HepG2 (cell line): ENCODE results near the gene ERC1. TPM values are rescaled to one million over a fixed set of nuclear protein-coding genes. Genes with fewer than 3 reads are reported as not detected.

Experiments
- ATAC-seq: fragments of 200-7000 bp; cut with Tn5 transposase; 3 replicates; pipeline ENCODE4 v1.9.1; 2020; ENCODE audit warnings: mild to moderate bottlenecking, moderate library complexity
- BruUV-seq: library from RNA; stranded (reverse); fragments of 400-500 nt; replicated peaks from 2 replicates; lab custom pipeline; 2021; lab: Mats Ljungman, UMichigan
- CTCF ChIA-PET: fragments of 300-600 bp; formaldehyde crosslinking; extraction: SDS; loops from one replicate; lab custom pipeline; 2021; ENCODE audit warnings: low total read pairs, inconsistent platforms, low intra/inter-chr PET ratio; lab: Yijun Ruan, JAX
- POLR2A ChIA-PET: fragments of 350-600 bp; sonication (Branson Sonifier 250); formaldehyde crosslinking; loops from one replicate; lab custom pipeline; 2020; ENCODE audit warnings: antibody characterized with exemption, inconsistent platforms; lab: Yijun Ruan, JAX
- DNase-seq: peaks from one replicate; pipeline ENCODE4 v3.0.0-alpha.2; 2015; ENCODE audit warnings: low spot score
- FAIRE-seq: peaks from 3 replicates; lab custom pipeline; 2011; peaks lifted over from hg19 to GRCh38; lab: Jason Lieb, UNC
- H2AFZ ChIP-seq: one replicate; pipeline ENCODE4 v1.6.1; 2011; ENCODE audit warnings: low read length, inconsistent platforms
- H3K27ac ChIP-seq: fragments of 300-600 bp; 3 replicates; pipeline ENCODE4 v1.8.0; 2011; ENCODE audit warnings: mixed run types, mild to moderate bottlenecking, mixed read lengths, low read length, inconsistent platforms; ENCODE audit not compliant: insufficient read depth; ENCODE audit errors: extremely low read length
- H3K27me3 ChIP-seq, 2 experiments: fragments of 200-600 bp in 1 of 2; 2 replicates in 1 of 2; 3 replicates in 1 of 2; pipeline versions ENCODE4 v1.6.0 to v1.8.0; 2011; ENCODE audit warnings: low read length in 2 of 2, mild to moderate bottlenecking in 2 of 2, moderate library complexity in 2 of 2, inconsistent platforms in 1 of 2; ENCODE audit not compliant: insufficient read depth in 2 of 2, control insufficient read depth in 1 of 2
- H3K36me3 ChIP-seq, 2 experiments: fragments of 200-600 bp in 1 of 2; replicated peaks in 1 of 2; 2 replicates in 1 of 2; 3 replicates in 1 of 2; pipeline versions ENCODE4 v1.5.1 to v1.8.0; 2011; ENCODE audit warnings: low read length in 2 of 2, inconsistent platforms in 1 of 2; ENCODE audit not compliant: insufficient read depth in 2 of 2, control insufficient read depth in 1 of 2
- H3K4me1 ChIP-seq: 2 replicates; pipeline ENCODE4 v1.5.1; 2012; ENCODE audit warnings: low read length, inconsistent platforms; ENCODE audit not compliant: insufficient read depth
- H3K4me2 ChIP-seq: 2 replicates; pipeline ENCODE4 v1.6.0; 2011; ENCODE audit warnings: low read depth, low read length, inconsistent platforms
- H3K4me3 ChIP-seq, 3 experiments: fragments of 200-600 bp in 1 of 3; sonication (generic), shearing (Covaris generic) in 1 of 3; replicated peaks in 1 of 3; 2 replicates each; pipeline ENCODE4 v1.5.1; 2011 to 2016; ENCODE audit warnings: low read length in 3 of 3, inconsistent platforms in 2 of 3, low read depth in 2 of 3, mild to moderate bottlenecking in 2 of 3, control low read depth in 1 of 3, mixed read lengths in 1 of 3; ENCODE audit not compliant: insufficient read depth in 1 of 3
- H3K79me2 ChIP-seq: one replicate; pipeline ENCODE4 v1.6.1; 2011; ENCODE audit warnings: low read length, inconsistent platforms; ENCODE audit not compliant: insufficient read depth
- H3K9ac ChIP-seq: 2 replicates; pipeline ENCODE4 v1.6.0; 2011; ENCODE audit warnings: mild to moderate bottlenecking, low read depth, low read length, inconsistent platforms; ENCODE audit not compliant: insufficient read depth
- H3K9me3 ChIP-seq: 2 replicates; pipeline ENCODE4 v1.5.1; 2012; ENCODE audit warnings: mild to moderate bottlenecking, low read length
- H4K20me1 ChIP-seq: 2 replicates; pipeline ENCODE4 v1.6.0; 2011; ENCODE audit warnings: inconsistent platforms, mild to moderate bottlenecking, low read length, moderate library complexity; ENCODE audit not compliant: insufficient read depth
- ARID5B ChIP-seq: IDR thresholded peaks from 2 replicates; pipeline ENCODE4 v1.4.0; 2020; ENCODE audit warnings: mild to moderate bottlenecking, missing genetic modification reagents
- CBFB ChIP-seq: sonication (generic); formaldehyde crosslinking; IDR thresholded peaks from 2 replicates; pipeline ENCODE4 v1.4.0; 2020; ENCODE audit warnings: missing genetic modification reagents
- CBX1 ChIP-seq: IDR thresholded peaks from one replicate; pipeline ENCODE4 v1.6.1; 2016; ENCODE audit warnings: antibody characterized with exemption, low read depth
- CREBL2 ChIP-seq: sonication (generic); formaldehyde crosslinking; IDR thresholded peaks from 2 replicates; pipeline ENCODE4 v1.8.1; 2023; ENCODE audit warnings: missing genetic modification reagents, mild to moderate bottlenecking, borderline replicate concordance
- ELF1 ChIP-seq: sonication (generic); formaldehyde crosslinking; IDR thresholded peaks from 2 replicates; pipeline ENCODE4 v1.4.0; 2020; ENCODE audit warnings: missing genetic modification reagents
- GATA4 ChIP-seq: sonication (generic); IDR thresholded peaks from 2 replicates; pipeline ENCODE4 v1.6.1; 2016; ENCODE audit warnings: antibody characterized with exemption, low read depth, borderline replicate concordance
- NR1H2 ChIP-seq: sonication (generic); formaldehyde crosslinking; IDR thresholded peaks from 2 replicates; pipeline ENCODE4 v1.8.1; 2022; ENCODE audit warnings: low read depth, missing genetic modification reagents, borderline replicate concordance
- PLSCR1 ChIP-seq: sonication (generic); formaldehyde crosslinking; IDR thresholded peaks from 2 replicates; pipeline ENCODE4 v1.5.0; 2020; ENCODE audit warnings: missing genetic modification reagents, mild to moderate bottlenecking, borderline replicate concordance
- PREB ChIP-seq: sonication (generic); formaldehyde crosslinking; IDR thresholded peaks from 2 replicates; pipeline ENCODE4 v1.4.0; 2020; ENCODE audit warnings: missing genetic modification reagents
- RBFOX2 ChIP-seq: fragments of 200-400 bp; formaldehyde crosslinking; IDR thresholded peaks from 2 replicates; pipeline ENCODE4 v1.6.1; 2017; ENCODE audit warnings: low read depth, mild to moderate bottlenecking, low read length
- SRY ChIP-seq: sonication (generic); formaldehyde crosslinking; IDR thresholded peaks from 2 replicates; pipeline ENCODE4 v1.8.0; 2022; ENCODE audit warnings: mild to moderate bottlenecking, missing genetic modification reagents
- TCF7 ChIP-seq: sonication (generic); IDR thresholded peaks from 2 replicates; pipeline ENCODE4 v1.6.1; 2016; ENCODE audit warnings: antibody characterized with exemption, low read depth
- ZNF253 ChIP-seq: sonication (generic); formaldehyde crosslinking; IDR thresholded peaks from 2 replicates; pipeline ENCODE4 v1.8.0; 2022; ENCODE audit warnings: mild to moderate bottlenecking, missing genetic modification reagents, borderline replicate concordance
- ZNF431 ChIP-seq: sonication (generic); formaldehyde crosslinking; IDR thresholded peaks from 2 replicates; pipeline ENCODE4 v1.9.0; 2022; ENCODE audit warnings: missing genetic modification reagents, low read depth, mild to moderate bottlenecking, borderline replicate concordance
- ZNF547 ChIP-seq: sonication (generic); formaldehyde crosslinking; IDR thresholded peaks from 2 replicates; pipeline ENCODE4 v1.5.1; 2020; ENCODE audit warnings: mild to moderate bottlenecking, missing genetic modification reagents
- ZNF652 ChIP-seq: IDR thresholded peaks from 2 replicates; pipeline ENCODE4 v1.6.1; 2016; ENCODE audit warnings: low read depth, borderline replicate concordance
- WGBS: methylation state at CpG from one replicate; pipeline ENCODE4 v1.1.6; 2017; ENCODE audit warnings: low lambda C conversion rate; 5-methylcytosine and 5-hydroxymethylcytosine counted together
- in situ Hi-C: cut with HindIII; loops from 2 replicates; pipeline ENCODE4 v1.10.0; 2017; ENCODE audit warnings: low pct_unique_long_range_greater_than_20kb; ENCODE audit not compliant: extremely low pct_ligation_motif_present
- intact Hi-C: fragments of 100-400 bp; cut with micrococcal nuclease; formaldehyde crosslinking; loops from one replicate; pipeline ENCODE4 v1.10.0; 2022; ENCODE audit not compliant: unreplicated experiment
- polyA plus RNA-seq, 8 experiments: library from polyadenylated mRNA; depleted of rRNA in 3 of 8; stranded (reverse) in 7 of 8; unstranded in 1 of 8; fragments of >200 nt; fragmentation: Illumina TruSeq in 4 of 8; extraction: Trizol in 4 of 8; gene quantifications; 2 replicates each; pipeline versions ENCODE4 v1.2.1 to v1.2.3, GENCODE V29; 2011 to 2016; ENCODE audit warnings: low read depth in 4 of 8, missing spikeins in 1 of 8, mixed read lengths in 1 of 8; ENCODE audit not compliant: insufficient read depth in 1 of 8
- total RNA-seq, 5 experiments: library from RNA; depleted of rRNA; stranded (reverse); fragments of >200 nt; fragmentation: Illumina TruSeq; extraction: Trizol; gene quantifications; 2 replicates each; pipeline ENCODE4 v1.2.3, GENCODE V29; 2016; ENCODE audit warnings: low read depth in 1 of 5
- TF ChIP-seq, protein P1 (sequence below): sonication (generic); formaldehyde crosslinking; IDR thresholded peaks from 2 replicates; pipeline ENCODE4 v1.8.0; 2022; ENCODE audit warnings: missing genetic modification reagents, mild to moderate bottlenecking, borderline replicate concordance

Gene ERC1
- total and polyA plus RNA-seq, 2 of the 13 experiments (the other 11 are each of a cell fraction or from before 2014, with no cell fraction given), result 6.1 to 12.4 TPM

DNA sequence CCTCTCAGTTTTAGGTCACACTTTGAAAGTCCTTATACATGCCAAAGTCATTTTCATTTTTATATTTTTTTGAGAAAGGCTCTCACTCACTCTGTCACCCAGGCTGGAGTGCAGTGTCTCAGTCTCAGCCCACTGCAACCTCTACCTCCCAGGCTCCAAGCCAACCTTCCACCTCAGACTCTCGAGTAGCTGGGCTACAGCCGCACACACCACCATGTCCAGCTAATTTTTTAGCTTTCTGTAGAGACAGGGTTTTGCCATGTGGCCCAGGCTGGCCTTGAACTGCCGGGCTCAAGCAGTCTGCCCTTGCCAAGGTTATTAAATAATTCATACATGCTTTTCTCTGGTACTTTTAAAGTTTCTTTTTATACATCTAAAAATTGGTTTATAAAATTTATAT, 166.0 kb downstream of the ERC1 start (continued):
- TF ChIP-seq ARID5B (CRISPR knock-in tag) (no peak), NR1H2 (CRISPR knock-in tag) (no peak), ELF1 (no peak), GATA4 (no peak), SRY (CRISPR knock-in tag) (no peak), PLSCR1 (no peak), ZNF253 (CRISPR knock-in tag) (no peak), CBX1 (no peak)

DNA sequence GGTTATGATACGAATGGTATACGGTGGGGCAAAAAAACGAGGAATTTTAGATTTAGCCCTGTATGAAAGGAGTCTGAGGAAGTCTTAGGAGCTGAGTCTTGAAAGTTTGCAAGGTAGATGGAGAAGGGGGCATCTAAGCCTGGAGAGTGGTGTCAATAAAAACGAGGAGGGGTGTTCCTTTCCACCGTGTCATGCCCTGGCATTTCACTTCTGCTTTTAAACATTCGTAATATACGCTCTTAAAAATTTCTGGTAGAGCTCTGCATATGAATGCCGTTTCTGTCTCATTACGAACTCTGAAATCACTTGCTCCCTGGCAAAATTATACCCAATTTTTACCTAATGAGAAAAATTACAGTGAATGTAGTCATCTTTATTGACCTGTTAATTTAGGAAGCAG, 170.2 kb downstream of the ERC1 start:
- Histone ChIP-seq H4K20me1 (no peaks in the 10 kb centered on the region), H3K79me2 (no peaks in the 10 kb centered on the region), H2AFZ (no peak overlapping the region), H3K9ac (no peak overlapping the region), H3K4me2 (no peak overlapping the region), H3K4me3 (no peak overlapping the region), H3K27ac (no peak overlapping the region), H3K4me1 (no peaks in the 10 kb centered on the region), H3K9me3 (no peaks in the 10 kb centered on the region), H3K36me3 (peaks cover 0 to 3% of the 10 kb centered on the region in 2 experiments; a peak in 1 of 5 replicates), H3K27me3 (no peaks in the 10 kb centered on the region)
- ATAC-seq (no peak), FAIRE-seq (no peak), DNase-seq (no peak)
- ChIA-PET POLR2A (no interaction called here), CTCF (no interaction called here)
- in situ Hi-C loops, result no loop called here
- no TSS peak for BruUV-seq
- intact Hi-C loops, result no loop called here
- 96% methylated on average over 9 of the region's 9 CpGs for WGBS
- TF ChIP-seq CBFB (CRISPR knock-in tag) (no peak), ZNF431 (CRISPR knock-in tag) (no peak), RBFOX2 (no peak), CREBL2 (CRISPR knock-in tag) (no peak), PREB (no peak), ZNF547 (CRISPR knock-in tag) (no peak), TCF7 (no peak), ZNF652 (CRISPR knock-in tag) (no peak)
- TF ChIP-seq, protein P1, sequence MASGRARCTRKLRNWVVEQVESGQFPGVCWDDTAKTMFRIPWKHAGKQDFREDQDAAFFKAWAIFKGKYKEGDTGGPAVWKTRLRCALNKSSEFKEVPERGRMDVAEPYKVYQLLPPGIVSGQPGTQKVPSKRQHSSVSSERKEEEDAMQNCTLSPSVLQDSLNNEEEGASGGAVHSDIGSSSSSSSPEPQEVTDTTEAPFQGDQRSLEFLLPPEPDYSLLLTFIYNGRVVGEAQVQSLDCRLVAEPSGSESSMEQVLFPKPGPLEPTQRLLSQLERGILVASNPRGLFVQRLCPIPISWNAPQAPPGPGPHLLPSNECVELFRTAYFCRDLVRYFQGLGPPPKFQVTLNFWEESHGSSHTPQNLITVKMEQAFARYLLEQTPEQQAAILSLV, result no peak
